WTC11 (cell line): Measurements from ENCODE around the gene PPARA. TPM values are rescaled to one million over a fixed set of nuclear protein-coding genes. Genes with fewer than 3 reads are reported as not detected.

Experiments
- ATAC-seq: fragments of 200-7000 bp; cut with Tn5 transposase; 2 replicates; pipeline ENCODE4 v1.10.0; 2021; ENCODE audit warnings: mild to moderate bottlenecking, moderate library complexity
- CTCF ChIA-PET: fragments of 300-600 bp; sonication (Branson Sonifier 250); formaldehyde crosslinking; loops from one replicate; lab custom pipeline; 2021; ENCODE audit warnings: antibody characterized with exemption; lab: Charles Lee
- POLR2A ChIA-PET: fragments of 350-600 bp; sonication (Branson Sonifier 250); formaldehyde crosslinking; loops from one replicate; lab custom pipeline; 2021; ENCODE audit warnings: antibody characterized with exemption; lab: Charles Lee
- DNase-seq: peaks from one replicate; pipeline ENCODE4 v3.0.0; 2021; ENCODE audit warnings: low spot score
- H3K27ac Mint-ChIP-seq: 2 replicates; pipeline ENCODE4 v1.8.0; 2021; ENCODE audit warnings: mixed read lengths
- H3K27me3 Mint-ChIP-seq: 2 replicates; pipeline ENCODE4 v1.8.0; 2021; ENCODE audit warnings: low read depth, mild to moderate bottlenecking, moderate library complexity, mixed read lengths
- H3K36me3 Mint-ChIP-seq: 2 replicates; pipeline ENCODE4 v1.8.0; 2021; ENCODE audit warnings: mixed read lengths
- H3K4me1 Mint-ChIP-seq: 2 replicates; pipeline ENCODE4 v1.8.0; 2022; ENCODE audit warnings: mixed read lengths
- H3K4me3 Mint-ChIP-seq: 2 replicates; pipeline ENCODE4 v1.8.0; 2021; ENCODE audit warnings: mild to moderate bottlenecking, moderate library complexity, mixed read lengths
- H3K9me3 Mint-ChIP-seq: 2 replicates; pipeline ENCODE4 v1.8.0; 2021; ENCODE audit warnings: mixed read lengths
- EMX1 ChIP-seq: fragments of 250-450 bp; sonication (Bioruptor Pico); IDR thresholded peaks from 2 replicates; pipeline ENCODE4 v1.8.0; 2021; ENCODE audit warnings: mild to moderate bottlenecking
- FOXJ3 ChIP-seq: sonication (generic); formaldehyde crosslinking; IDR thresholded peaks from 2 replicates; pipeline ENCODE4 v1.9.0; 2021; ENCODE audit warnings: missing genetic modification reagents, mild to moderate bottlenecking, borderline replicate concordance
- GABPB1 ChIP-seq: sonication (generic); formaldehyde crosslinking; IDR thresholded peaks from 2 replicates; pipeline ENCODE4 v1.8.1; 2023; ENCODE audit warnings: mild to moderate bottlenecking, missing genetic modification reagents
- GRHL2 ChIP-seq: fragments of 250-450 bp; sonication (Bioruptor Pico); IDR thresholded peaks from 2 replicates; pipeline ENCODE4 v1.8.0; 2022; ENCODE audit warnings: mild to moderate bottlenecking, moderate library complexity; ENCODE audit not compliant: insufficient replicate concordance, severe bottlenecking
- GTF2I ChIP-seq: fragments of 250-450 bp; sonication (Bioruptor Pico); conservative IDR thresholded peaks from 2 replicates; pipeline ENCODE4 v1.4.0; 2021; ENCODE audit warnings: mild to moderate bottlenecking
- JAZF1 ChIP-seq: fragments of 250-450 bp; sonication (Bioruptor Pico); IDR thresholded peaks from 2 replicates; pipeline ENCODE4 v1.9.0; 2021; ENCODE audit warnings: moderate library complexity, mild to moderate bottlenecking, inconsistent platforms
- NFYB ChIP-seq: sonication (generic); formaldehyde crosslinking; conservative IDR thresholded peaks from 2 replicates; pipeline ENCODE4 v1.8.0; 2022; ENCODE audit warnings: low read depth, missing genetic modification reagents
- NR1H2 ChIP-seq: sonication (generic); formaldehyde crosslinking; IDR thresholded peaks from 2 replicates; pipeline ENCODE4 v1.9.0; 2021; ENCODE audit warnings: mild to moderate bottlenecking, moderate library complexity, missing genetic modification reagents
- OVOL2 ChIP-seq: fragments of 250-450 bp; sonication (Bioruptor Pico); IDR thresholded peaks from 2 replicates; pipeline ENCODE4 v1.9.0; 2021; ENCODE audit warnings: mild to moderate bottlenecking, borderline replicate concordance
- SOX15 ChIP-seq: fragments of 250-450 bp; sonication (Bioruptor Pico); IDR thresholded peaks from 2 replicates; pipeline ENCODE4 v1.9.0; 2021; ENCODE audit warnings: mild to moderate bottlenecking
- SP1 ChIP-seq: sonication (generic); formaldehyde crosslinking; conservative IDR thresholded peaks from 2 replicates; pipeline ENCODE4 v1.8.1; 2022; ENCODE audit warnings: missing genetic modification reagents
- ZNF317 ChIP-seq: sonication (generic); formaldehyde crosslinking; IDR thresholded peaks from 2 replicates; pipeline ENCODE4 v1.8.1; 2023; ENCODE audit warnings: low read depth, mild to moderate bottlenecking, moderate library complexity, missing genetic modification reagents, borderline replicate concordance
- total RNA-seq: library from RNA; stranded (reverse); gene quantifications from 3 replicates; pipeline ENCODE4 v1.2.3, GENCODE V29; 2021
- TF ChIP-seq, protein P1 (sequence below): sonication (generic); formaldehyde crosslinking; IDR thresholded peaks from 2 replicates; pipeline ENCODE4 v1.8.1; 2023; ENCODE audit warnings: mild to moderate bottlenecking, moderate library complexity, missing genetic modification reagents
- TF ChIP-seq, protein P2 (sequence below): fragments of 250-450 bp; sonication (Bioruptor Pico); IDR thresholded peaks from 2 replicates; pipeline ENCODE4 v1.9.0; 2021; ENCODE audit warnings: mild to moderate bottlenecking, borderline replicate concordance
- TF ChIP-seq, protein P3 (sequence below): sonication (generic); formaldehyde crosslinking; IDR thresholded peaks from 2 replicates; pipeline ENCODE4 v1.8.1; 2022; ENCODE audit warnings: low read depth, missing genetic modification reagents, borderline replicate concordance
- TF ChIP-seq, protein P4 (sequence below): sonication (generic); formaldehyde crosslinking; IDR thresholded peaks from 2 replicates; pipeline ENCODE4 v1.8.0; 2023; ENCODE audit warnings: mild to moderate bottlenecking, missing genetic modification reagents
- TF ChIP-seq, protein P5 (sequence below): sonication (generic); formaldehyde crosslinking; IDR thresholded peaks from 2 replicates; pipeline ENCODE4 v1.8.0; 2022; ENCODE audit warnings: mild to moderate bottlenecking, missing genetic modification reagents

Gene PPARA
- total RNA-seq, 1 experiment from 2014 or later = 9.3 TPM

DNA sequence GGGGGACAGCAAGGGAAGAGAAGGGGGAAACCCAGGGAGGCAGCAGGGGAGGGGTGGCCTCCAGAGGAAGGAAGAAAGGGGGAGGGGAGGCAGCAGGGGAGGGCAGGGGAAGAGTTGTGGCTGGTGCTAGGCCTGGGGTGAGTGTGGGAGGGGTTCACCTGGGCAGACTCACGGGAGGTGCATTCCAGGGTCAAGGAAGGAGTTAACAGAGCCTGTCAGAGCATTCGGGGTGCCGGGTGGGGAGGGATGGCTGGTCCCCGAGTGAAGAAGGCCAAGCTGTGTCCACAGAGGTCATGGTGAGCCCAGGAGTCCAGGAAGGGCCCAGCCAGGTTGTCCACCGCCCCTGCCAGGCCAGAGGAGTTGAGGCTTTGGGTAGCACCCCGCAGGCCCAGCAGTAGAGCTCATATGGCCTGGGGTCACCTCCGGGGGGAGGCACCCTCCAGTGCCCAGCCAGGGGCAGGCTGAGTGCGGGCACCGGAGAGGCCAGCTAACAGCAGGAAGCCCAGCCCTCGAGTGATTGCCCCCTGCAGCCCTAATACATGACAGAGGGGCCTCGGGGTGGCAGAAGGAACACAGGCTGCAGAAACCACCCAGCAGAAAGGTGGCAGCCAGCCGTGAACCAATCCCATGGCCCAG, 31.1 kb upstream of the PPARA start:
- Mint-ChIP-seq H3K27me3 (no peaks in the 10 kb centered on the region), H3K4me3 (no peak overlapping the region), H3K9me3 (no peaks in the 10 kb centered on the region), H3K27ac (no peak overlapping the region), H3K36me3 (no peaks in the 10 kb centered on the region), H3K4me1 (no peaks in the 10 kb centered on the region)
- DNase-seq = no peak
- TF ChIP-seq, protein P1, sequence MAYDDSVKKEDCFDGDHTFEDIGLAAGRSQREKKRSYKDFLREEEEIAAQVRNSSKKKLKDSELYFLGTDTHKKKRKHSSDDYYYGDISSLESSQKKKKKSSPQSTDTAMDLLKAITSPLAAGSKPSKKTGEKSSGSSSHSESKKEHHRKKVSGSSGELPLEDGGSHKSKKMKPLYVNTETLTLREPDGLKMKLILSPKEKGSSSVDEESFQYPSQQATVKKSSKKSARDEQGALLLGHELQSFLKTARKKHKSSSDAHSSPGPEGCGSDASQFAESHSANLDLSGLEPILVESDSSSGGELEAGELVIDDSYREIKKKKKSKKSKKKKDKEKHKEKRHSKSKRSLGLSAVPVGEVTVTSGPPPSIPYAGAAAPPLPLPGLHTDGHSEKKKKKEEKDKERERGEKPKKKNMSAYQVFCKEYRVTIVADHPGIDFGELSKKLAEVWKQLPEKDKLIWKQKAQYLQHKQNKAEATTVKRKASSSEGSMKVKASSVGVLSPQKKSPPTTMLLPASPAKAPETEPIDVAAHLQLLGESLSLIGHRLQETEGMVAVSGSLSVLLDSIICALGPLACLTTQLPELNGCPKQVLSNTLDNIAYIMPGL (CRISPR knock-in tag) = no peak
- TF ChIP-seq EMX1 (no peak), JAZF1 (CRISPR knock-in tag) (no peak), SOX15 (no peak), NR1H2 (CRISPR knock-in tag) (no peak), SP1 (CRISPR knock-in tag) (no peak), NFYB (CRISPR knock-in tag) (no peak), OVOL2 (no peak), FOXJ3 (no peak), GRHL2 (CRISPR knock-in tag) (no peak), GTF2I (CRISPR knock-in tag) (no peak), GABPB1 (CRISPR knock-in tag) (no peak), ZNF317 (CRISPR knock-in tag) (no peak)
- TF ChIP-seq, protein P2, sequence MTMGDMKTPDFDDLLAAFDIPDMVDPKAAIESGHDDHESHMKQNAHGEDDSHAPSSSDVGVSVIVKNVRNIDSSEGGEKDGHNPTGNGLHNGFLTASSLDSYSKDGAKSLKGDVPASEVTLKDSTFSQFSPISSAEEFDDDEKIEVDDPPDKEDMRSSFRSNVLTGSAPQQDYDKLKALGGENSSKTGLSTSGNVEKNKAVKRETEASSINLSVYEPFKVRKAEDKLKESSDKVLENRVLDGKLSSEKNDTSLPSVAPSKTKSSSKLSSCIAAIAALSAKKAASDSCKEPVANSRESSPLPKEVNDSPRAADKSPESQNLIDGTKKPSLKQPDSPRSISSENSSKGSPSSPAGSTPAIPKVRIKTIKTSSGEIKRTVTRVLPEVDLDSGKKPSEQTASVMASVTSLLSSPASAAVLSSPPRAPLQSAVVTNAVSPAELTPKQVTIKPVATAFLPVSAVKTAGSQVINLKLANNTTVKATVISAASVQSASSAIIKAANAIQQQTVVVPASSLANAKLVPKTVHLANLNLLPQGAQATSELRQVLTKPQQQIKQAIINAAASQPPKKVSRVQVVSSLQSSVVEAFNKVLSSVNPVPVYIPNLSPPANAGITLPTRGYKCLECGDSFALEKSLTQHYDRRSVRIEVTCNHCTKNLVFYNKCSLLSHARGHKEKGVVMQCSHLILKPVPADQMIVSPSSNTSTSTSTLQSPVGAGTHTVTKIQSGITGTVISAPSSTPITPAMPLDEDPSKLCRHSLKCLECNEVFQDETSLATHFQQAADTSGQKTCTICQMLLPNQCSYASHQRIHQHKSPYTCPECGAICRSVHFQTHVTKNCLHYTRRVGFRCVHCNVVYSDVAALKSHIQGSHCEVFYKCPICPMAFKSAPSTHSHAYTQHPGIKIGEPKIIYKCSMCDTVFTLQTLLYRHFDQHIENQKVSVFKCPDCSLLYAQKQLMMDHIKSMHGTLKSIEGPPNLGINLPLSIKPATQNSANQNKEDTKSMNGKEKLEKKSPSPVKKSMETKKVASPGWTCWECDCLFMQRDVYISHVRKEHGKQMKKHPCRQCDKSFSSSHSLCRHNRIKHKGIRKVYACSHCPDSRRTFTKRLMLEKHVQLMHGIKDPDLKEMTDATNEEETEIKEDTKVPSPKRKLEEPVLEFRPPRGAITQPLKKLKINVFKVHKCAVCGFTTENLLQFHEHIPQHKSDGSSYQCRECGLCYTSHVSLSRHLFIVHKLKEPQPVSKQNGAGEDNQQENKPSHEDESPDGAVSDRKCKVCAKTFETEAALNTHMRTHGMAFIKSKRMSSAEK (CRISPR knock-in tag) = no peak
- TF ChIP-seq, protein P3, sequence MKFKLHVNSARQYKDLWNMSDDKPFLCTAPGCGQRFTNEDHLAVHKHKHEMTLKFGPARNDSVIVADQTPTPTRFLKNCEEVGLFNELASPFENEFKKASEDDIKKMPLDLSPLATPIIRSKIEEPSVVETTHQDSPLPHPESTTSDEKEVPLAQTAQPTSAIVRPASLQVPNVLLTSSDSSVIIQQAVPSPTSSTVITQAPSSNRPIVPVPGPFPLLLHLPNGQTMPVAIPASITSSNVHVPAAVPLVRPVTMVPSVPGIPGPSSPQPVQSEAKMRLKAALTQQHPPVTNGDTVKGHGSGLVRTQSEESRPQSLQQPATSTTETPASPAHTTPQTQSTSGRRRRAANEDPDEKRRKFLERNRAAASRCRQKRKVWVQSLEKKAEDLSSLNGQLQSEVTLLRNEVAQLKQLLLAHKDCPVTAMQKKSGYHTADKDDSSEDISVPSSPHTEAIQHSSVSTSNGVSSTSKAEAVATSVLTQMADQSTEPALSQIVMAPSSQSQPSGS (CRISPR knock-in tag) = no peak
- TF ChIP-seq, protein P4, sequence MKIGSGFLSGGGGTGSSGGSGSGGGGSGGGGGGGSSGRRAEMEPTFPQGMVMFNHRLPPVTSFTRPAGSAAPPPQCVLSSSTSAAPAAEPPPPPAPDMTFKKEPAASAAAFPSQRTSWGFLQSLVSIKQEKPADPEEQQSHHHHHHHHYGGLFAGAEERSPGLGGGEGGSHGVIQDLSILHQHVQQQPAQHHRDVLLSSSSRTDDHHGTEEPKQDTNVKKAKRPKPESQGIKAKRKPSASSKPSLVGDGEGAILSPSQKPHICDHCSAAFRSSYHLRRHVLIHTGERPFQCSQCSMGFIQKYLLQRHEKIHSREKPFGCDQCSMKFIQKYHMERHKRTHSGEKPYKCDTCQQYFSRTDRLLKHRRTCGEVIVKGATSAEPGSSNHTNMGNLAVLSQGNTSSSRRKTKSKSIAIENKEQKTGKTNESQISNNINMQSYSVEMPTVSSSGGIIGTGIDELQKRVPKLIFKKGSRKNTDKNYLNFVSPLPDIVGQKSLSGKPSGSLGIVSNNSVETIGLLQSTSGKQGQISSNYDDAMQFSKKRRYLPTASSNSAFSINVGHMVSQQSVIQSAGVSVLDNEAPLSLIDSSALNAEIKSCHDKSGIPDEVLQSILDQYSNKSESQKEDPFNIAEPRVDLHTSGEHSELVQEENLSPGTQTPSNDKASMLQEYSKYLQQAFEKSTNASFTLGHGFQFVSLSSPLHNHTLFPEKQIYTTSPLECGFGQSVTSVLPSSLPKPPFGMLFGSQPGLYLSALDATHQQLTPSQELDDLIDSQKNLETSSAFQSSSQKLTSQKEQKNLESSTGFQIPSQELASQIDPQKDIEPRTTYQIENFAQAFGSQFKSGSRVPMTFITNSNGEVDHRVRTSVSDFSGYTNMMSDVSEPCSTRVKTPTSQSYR (CRISPR knock-in tag) = no peak
- TF ChIP-seq, protein P5, sequence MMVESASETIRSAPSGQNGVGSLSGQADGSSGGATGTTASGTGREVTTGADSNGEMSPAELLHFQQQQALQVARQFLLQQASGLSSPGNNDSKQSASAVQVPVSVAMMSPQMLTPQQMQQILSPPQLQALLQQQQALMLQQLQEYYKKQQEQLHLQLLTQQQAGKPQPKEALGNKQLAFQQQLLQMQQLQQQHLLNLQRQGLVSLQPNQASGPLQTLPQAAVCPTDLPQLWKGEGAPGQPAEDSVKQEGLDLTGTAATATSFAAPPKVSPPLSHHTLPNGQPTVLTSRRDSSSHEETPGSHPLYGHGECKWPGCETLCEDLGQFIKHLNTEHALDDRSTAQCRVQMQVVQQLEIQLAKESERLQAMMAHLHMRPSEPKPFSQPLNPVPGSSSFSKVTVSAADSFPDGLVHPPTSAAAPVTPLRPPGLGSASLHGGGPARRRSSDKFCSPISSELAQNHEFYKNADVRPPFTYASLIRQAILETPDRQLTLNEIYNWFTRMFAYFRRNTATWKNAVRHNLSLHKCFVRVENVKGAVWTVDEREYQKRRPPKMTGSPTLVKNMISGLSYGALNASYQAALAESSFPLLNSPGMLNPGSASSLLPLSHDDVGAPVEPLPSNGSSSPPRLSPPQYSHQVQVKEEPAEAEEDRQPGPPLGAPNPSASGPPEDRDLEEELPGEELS (CRISPR knock-in tag) = no peak
- no peak for ATAC-seq
- CTCF ChIA-PET = interaction anchor here (0.6 to 5.0 kb wide), 3 partner anchors 113 to 137 kb away, joined by 3 to 46 read pairs (median 12); no protein-coding TSS in a partner anchor
- POLR2A ChIA-PET = no interaction called here
